Kidney capillary endothelial cell (primary cell): Measurements from ENCODE around the gene SLC6A3.
"Not testable (repeated sequence)": the region's sequence is repeated elsewhere in the genome, so short reads cannot be mapped to it uniquely, and the experiment has no call there.

Source experiments
- DNase-seq: peaks from one replicate; pipeline ENCODE4 v3.0.0-alpha.2; 2018; ENCODE audit warnings: low spot score

The SLC6A3 gene

GRCh38 chr5:1387059-1387755, 58.0 kb downstream of the SLC6A3 start:
- DNase-seq: no peak

GRCh38 chr5:1386274-1386717, 58.9 kb downstream of the SLC6A3 start:
- peak; percentile 59 for DNase-seq

- DNase-seq: peak; percentile 51
Measured at GRCh38 chr5:1385395-1386273, 59.6 kb downstream of the SLC6A3 start.

DNA sequence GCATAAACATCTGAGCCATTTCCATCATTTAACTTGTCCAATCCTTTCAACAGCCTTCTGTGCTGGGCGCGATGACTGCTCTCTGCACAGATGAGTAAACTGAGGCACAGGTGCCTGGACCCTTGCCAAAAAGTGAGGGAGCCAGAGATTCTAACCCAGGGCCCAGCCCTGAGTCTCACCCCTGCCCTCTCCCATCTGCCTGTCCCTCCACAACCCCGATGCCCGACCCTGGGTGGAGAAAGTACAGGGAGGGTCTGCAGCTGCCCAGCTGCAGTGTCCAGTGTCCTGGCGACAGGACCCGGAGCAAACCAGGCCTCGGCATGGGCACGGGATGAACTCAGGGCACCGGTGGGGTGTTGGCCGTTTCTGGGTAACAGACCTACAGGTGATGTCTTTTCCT, 60.7 kb downstream of the SLC6A3 start:
- no peak for DNase-seq

- no peak for DNase-seq
Measured at GRCh38 chr5:1383886-1384401, 61.3 kb downstream of the SLC6A3 start.

DNA sequence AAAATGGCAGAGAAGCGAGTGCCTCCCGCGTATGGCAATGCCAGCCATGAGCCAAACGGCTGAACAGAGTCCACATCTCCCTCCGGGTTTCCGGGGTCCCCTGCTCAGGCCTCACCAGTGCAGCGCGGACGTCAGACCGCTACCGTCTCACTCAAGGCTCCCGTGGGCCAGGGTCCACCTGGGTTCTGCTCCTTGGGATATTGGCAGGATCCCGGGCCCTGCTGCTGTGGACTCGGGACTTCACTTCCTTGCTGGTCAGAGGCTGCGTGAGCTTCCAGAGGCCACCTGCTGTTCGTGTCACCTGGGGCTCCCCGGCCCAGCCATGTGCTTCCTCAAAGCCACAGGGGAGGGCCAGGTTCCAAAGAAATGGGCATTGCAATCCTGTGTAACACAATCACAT, 61.9 kb downstream of the SLC6A3 start:
- no peak for DNase-seq

DNA sequence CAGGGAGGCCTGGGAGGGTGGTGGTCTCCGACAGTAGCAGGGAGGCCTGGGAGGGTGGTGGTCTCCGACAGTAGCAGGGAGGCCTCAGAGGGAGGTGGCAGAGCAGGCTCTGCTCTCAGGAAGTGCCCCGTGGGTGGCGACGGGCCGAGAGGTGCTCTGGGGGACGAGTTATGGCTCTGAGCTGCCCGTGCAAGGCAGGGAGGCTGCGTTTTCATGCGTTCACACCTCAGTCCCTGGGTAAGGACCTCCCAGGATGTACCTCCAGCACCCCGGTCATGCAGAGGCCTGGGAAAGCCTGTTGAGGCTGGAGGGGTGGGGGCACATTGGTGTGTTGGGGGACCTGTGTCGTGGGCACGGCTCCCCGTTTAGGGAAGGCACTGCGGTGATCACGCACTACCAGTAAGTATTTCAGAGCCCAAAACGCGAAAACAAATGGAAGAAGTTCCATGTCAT, 63.0 kb downstream of the SLC6A3 start:
- no peak for DNase-seq

DNA sequence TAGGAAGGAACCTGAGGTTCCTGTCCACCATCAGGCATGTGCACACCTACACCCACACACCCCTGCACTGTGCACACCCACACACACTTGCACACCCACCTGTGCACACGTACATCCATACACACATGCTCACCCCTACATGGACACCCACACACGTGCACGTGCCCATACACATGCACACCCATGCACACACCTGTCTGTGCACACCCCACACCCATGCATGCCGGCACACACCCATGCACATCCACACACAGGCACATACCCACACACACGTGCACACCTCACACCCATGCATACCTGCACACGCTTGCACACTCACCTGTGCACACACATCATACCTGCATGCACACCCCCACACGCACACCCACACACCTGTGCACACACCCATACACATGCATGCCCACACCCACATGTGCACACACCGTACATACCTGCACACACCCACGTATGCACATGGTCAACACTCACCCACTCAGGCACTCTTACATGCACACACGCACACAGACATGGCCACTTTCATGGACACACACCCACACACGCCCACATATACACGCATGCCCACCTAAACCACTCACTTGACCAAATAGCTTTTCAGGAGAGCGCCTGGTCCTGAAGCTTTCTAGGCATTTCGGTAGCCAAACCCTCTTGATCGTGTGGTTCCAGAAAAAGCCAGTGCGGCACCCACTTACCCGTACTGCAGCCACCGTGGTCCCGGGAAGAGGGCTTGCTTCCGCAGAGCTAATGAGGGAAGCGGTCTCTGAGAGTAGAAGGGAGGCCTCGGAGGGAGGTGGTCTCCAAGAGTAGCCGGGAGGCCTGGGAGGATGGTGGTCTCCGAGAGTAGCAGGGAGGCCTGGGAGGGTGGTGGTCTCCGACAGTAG, 63.6 kb downstream of the SLC6A3 start:
- no peak for DNase-seq

DNA sequence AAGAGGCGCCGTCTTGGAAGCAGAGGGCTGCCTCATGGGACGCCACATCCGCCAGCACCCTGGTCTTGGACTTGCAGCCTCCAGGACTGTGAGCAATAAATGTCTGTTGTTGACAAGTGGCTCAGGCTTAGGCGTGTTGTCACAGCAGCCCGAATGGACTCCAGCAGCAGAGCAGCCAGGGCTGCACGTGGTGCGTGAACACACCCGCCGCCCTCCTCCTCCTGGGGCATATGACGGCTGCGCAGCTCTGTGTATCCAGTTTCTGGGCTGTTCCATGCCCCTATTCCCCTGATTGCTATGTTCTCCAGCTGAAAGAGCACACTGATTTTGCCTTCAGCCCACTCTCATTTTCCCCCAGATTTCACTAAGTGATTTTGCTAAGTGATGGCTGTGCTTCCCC, 64.3 kb downstream of the SLC6A3 start:
- no peak for DNase-seq

DNA sequence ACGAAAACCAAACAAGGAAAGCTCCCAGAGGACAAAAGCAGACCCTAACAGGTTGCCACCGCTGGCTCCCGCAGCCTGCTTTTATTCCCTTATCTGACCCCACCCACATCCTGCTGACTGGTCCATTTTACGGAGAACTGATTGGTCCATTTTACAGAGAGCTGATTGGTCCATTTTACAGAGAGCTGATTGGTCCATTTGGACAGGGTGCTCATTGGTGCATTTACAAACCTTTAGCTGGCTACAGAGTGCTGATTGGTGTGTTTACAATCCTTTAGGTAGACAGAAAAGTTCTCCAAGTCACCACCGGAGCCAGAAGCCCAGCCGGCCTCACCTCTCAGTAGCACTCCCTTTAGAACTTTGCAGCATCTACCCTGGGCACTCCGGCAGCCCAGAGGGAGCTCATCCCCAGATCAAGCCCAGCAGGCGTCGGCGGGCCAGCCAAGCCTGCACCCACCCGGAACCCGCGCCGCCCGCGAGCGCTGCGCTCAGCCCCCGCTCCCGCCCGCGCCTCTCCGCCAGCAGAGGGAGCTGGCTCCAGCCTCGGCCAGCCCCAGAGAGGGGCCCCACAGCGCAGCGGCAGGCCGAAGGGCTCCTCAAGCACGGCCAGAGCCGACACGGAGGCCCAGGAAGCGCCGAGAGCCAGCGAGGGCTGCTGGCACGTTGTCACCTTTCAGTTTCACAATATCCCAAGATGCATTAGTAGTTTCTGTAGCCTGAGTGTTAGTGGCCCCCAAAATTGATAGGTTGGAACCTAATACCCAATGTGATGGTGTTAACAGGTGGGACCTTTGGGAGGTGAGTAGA, 65.0 kb downstream of the SLC6A3 start:
- DNase-seq: no peak

DNA sequence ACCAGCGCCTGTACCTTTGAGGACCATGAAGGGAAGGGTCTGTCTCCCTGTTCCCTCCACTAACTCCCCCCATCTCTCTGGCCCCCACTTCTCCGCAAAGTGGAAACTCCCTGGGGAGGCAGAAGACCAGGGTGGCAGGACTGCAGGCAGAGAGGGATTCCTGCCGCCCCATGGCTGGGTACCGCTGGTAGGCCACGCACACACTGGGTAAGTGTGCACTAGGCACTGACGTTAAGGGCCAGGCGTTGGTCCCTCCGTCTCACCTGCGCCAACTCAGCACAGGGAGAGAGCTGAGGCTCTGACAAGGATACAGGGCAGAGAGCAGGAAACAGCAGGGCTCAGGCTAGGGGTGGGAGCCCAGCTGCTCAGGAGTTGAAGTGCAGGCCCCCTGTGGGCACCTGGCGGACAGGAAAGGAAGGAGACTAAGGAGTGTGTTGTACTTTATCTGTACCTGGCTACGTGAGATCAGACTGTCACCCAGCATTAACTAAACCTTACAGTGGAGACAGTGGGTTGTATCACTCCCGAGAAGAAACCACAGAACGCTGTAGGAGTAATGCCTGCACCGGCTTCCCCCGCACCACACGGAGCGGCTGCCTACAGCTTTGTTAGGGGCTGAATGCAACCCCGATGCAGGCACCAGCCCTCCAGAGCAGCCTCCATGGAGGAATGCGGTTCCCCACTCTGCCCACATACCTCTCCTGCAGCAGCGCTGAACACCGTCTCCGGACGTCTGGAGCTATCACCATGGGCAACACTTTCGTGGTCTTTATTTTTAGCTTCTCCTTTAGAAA, 66.2 kb downstream of the SLC6A3 start:
- DNase-seq: no peak

GRCh38 chr5:1378096-1378495, 67.1 kb downstream of the SLC6A3 start:
- no peak for DNase-seq

GRCh38 chr5:1376981-1377380, 68.3 kb downstream of the SLC6A3 start:
- DNase-seq: no peak

- DNase-seq: no peak
Measured at GRCh38 chr5:1375871-1376810, 69.1 kb downstream of the SLC6A3 start.

DNA sequence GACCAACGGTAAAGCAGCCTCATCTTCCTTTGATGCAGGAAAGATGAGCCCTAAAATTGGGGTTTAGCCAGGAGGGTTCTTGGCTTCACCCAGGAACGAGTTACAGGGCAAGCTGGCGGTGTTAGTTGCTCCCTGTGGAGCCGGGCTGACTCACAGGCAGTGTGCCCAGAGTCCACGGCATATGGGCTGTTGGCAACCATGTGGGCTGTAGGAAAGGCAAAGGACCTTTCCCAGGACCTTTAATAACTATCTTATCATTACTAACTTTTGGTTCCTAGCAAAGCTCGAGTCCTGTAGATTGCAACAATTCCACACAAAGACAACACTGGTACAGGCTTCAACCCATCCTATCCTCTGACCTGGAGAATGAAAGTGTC, 70.6 kb downstream of the SLC6A3 start:
- DNase-seq: no peak

GRCh38 chr5:1374030-1374678, 71.1 kb downstream of the SLC6A3 start:
- no peak for DNase-seq

GRCh38 chr5:1371972-1372342, 73.3 kb downstream of the SLC6A3 start:
- DNase-seq: not testable (repeated sequence)

DNA sequence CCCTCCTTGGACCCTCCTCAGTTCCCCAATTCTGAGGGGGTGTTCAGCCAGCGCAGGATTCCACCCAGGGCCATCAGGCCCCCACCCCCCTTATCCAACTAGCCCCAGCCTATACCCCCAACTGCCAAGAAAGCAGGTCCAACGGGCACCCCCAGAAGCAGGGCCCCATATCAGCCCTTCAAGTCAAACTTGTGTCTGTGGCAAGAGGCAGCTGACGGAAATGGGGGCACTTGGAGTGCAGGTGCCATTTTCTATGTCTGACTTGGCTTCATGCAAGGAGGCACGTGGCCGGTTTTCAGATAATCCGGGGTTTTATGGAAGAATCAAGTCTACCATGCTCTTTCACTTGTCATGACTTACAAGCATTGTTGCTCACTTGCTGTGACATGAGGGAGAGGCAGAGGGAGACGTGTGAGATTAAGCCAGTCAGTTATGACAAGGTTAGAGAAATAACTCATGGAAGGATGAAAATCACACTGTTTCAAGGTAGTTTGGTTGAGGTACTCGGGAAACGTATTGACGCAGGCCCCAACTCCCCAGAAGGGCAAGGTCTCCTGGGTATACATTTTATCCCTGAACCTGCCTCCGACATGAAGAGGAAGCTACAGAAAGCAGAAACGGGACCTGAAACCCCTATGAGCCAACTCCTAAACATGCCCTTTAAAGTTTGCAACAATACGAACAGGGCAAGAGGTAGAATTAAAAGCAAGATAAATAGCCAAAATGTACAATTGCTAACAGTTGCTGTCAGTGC, 73.8 kb downstream of the SLC6A3 start:
- no peak for DNase-seq
